Uterus (tissue), 4 donors: ENCODE data around the gene SRRM2. TPM values are rescaled to one million over a fixed set of nuclear protein-coding genes. Genes with fewer than 3 reads are reported as not detected.

Experiments used
- DNase-seq, 2 donors: peaks; one replicate each; pipeline ENCODE4 v3.0.0-alpha.2; 2019 to 2020
- H3K27ac ChIP-seq, 2 donors: fragments of 200-600 bp; sonication (generic); 1 replicate in 1 of 2; 2 replicates in 1 of 2; pipeline ENCODE4 v1.5.1; 2016 to 2018
- H3K27me3 ChIP-seq, 2 donors: fragments of 200-600 bp; sonication (generic); one replicate each; pipeline ENCODE4 v1.5.1; 2018 to 2019; ENCODE audit warnings: control low read depth in 1 of 2
- H3K36me3 ChIP-seq, 2 donors: fragments of 200-600 bp; sonication (generic); one replicate each; pipeline ENCODE4 v1.5.1; 2019; ENCODE audit warnings: control low read depth in 1 of 2
- H3K4me1 ChIP-seq, 2 donors: fragments of 200-600 bp; sonication (generic); one replicate each; pipeline ENCODE4 v1.5.1; 2018 to 2019; ENCODE audit warnings: control low read depth in 1 of 2
- H3K4me3 ChIP-seq, 2 donors: fragments of 200-600 bp; sonication (generic); 1 replicate in 1 of 2; 2 replicates in 1 of 2; pipeline ENCODE4 v1.5.1; 2018 to 2019; ENCODE audit warnings: mild to moderate bottlenecking in 1 of 2
- H3K9me3 ChIP-seq, 2 donors: fragments of 200-600 bp; sonication (generic); one replicate each; pipeline ENCODE4 v1.5.1; 2019; ENCODE audit warnings: control low read depth in 1 of 2
- CTCF ChIP-seq, 4 experiments: fragments of 200-600 bp in 2 of 4; fragments of 450-650 bp in 2 of 4; sonication (generic) in 2 of 4; IDR thresholded peaks; one replicate each; pipeline ENCODE4 v1.5.1; 2016 to 2019; ENCODE audit warnings: antibody characterized with exemption in 4 of 4, mild to moderate bottlenecking in 2 of 4, moderate library complexity in 1 of 4
- POLR2A ChIP-seq, 2 donors: fragments of 450-650 bp; IDR thresholded peaks; one replicate each; pipeline ENCODE4 v1.6.1; 2016; ENCODE audit warnings: antibody characterized with exemption in 2 of 2, mild to moderate bottlenecking in 1 of 2, moderate library complexity in 1 of 2
- intact Hi-C: fragments of 100-400 bp; cut with DNase I; formaldehyde crosslinking; loops from one replicate; pipeline ENCODE4 v1.15.1; 2023; ENCODE audit warnings: low total_unique reads
- total RNA-seq, 4 donors: library from RNA; depleted of rRNA in 3 of 4; stranded (reverse); fragments of >200 nt in 3 of 4; gene quantifications; one replicate each; pipeline versions ENCODE4 v1.1.0 to v1.2.4, GENCODE V29; 2014 to 2023
- donor health status: DM: yes; HTN: yes; CAD: no.

Gene SRRM2
- total RNA-seq, 4 donors from 2014 or later, result 92.7 to 900 (median 121) TPM

- TF ChIP-seq POLR2A (IDR thresholded peaks at IDR 0.05), result no peak
- no peak for TF ChIP-seq CTCF (IDR thresholded peaks at IDR 0.05)
- peak in 1 of 2 donors; percentile 49 for DNase-seq
- intact Hi-C loops, result no loop called here
Observed at GRCh38 chr16:2715519-2715918, 36.9 kb upstream of the SRRM2 start.

GRCh38 chr16:2715966-2716885, 36.2 kb upstream of the SRRM2 start:
- intact Hi-C loops, result no loop called here

More at GRCh38 chr16:2715519-2715918, 36.9 kb upstream of the SRRM2 start:
- Histone ChIP-seq H3K4me3 (no peak overlapping the region), H3K9me3 (no peaks in the 10 kb centered on the region), H3K4me1 (no peaks in the 10 kb centered on the region), H3K27ac (no peak overlapping the region), H3K36me3 (no peaks in the 10 kb centered on the region), H3K27me3 (no peaks in the 10 kb centered on the region)

GRCh38 chr16:2716948-2717347, 35.5 kb upstream of the SRRM2 start:
- no peak for DNase-seq
- H3K27ac ChIP-seq, result no peak overlapping the region
- intact Hi-C loops, result no loop called here
- no peaks in the 10 kb centered on the region for H3K27me3 ChIP-seq
- no peaks in the 10 kb centered on the region for H3K9me3 ChIP-seq
- TF ChIP-seq POLR2A (IDR thresholded peaks at IDR 0.05) (no peak), CTCF (IDR thresholded peaks at IDR 0.05) (no peak)
- no peaks in the 10 kb centered on the region for H3K4me1 ChIP-seq
- H3K36me3 ChIP-seq, result no peaks in the 10 kb centered on the region
- no peak overlapping the region for H3K4me3 ChIP-seq

More at GRCh38 chr16:2715966-2716885, 36.2 kb upstream of the SRRM2 start:
- DNase-seq, result no peak
- H3K27me3 ChIP-seq, result no peaks in the 10 kb centered on the region
- TF ChIP-seq POLR2A (IDR thresholded peaks at IDR 0.05), result no peak
- no peak for TF ChIP-seq CTCF (IDR thresholded peaks at IDR 0.05)
- H3K36me3 ChIP-seq, result no peaks in the 10 kb centered on the region
- no peaks in the 10 kb centered on the region for H3K9me3 ChIP-seq
- no peak overlapping the region for H3K27ac ChIP-seq
- no peaks in the 10 kb centered on the region for H3K4me1 ChIP-seq
- no peak overlapping the region for H3K4me3 ChIP-seq

- Histone ChIP-seq H3K27ac (no peak overlapping the region), H3K4me1 (no peaks in the 10 kb centered on the region), H3K9me3 (no peaks in the 10 kb centered on the region), H3K4me3 (no peak overlapping the region), H3K27me3 (no peaks in the 10 kb centered on the region), H3K36me3 (no peaks in the 10 kb centered on the region)
- intact Hi-C loops, result no loop called here
- no peak for DNase-seq
- no peak for TF ChIP-seq POLR2A (IDR thresholded peaks at IDR 0.05)
- TF ChIP-seq CTCF (IDR thresholded peaks at IDR 0.05), result no peak
Observed at GRCh38 chr16:2717383-2718263, 34.8 kb upstream of the SRRM2 start.
